Heart right ventricle (tissue), 16 donors: Measurements from ENCODE around the gene MS4A3. TPM values are rescaled to one million over a fixed set of nuclear protein-coding genes. Genes with fewer than 3 reads are reported as not detected.
"Not testable (repeated sequence)": the region's sequence is repeated elsewhere in the genome, so short reads cannot be mapped to it uniquely, and the experiment has no call there.

Source experiments
- ATAC-seq, 8 donors: fragments of 200-7000 bp; cut with Tn5 transposase; one replicate each; pipeline ENCODE4 v1.9.1; 2020; ENCODE audit warnings: mild to moderate bottlenecking in 8 of 8, moderate library complexity in 8 of 8, moderate number of reproducible peaks in 1 of 8
- DNase-seq, 2 donors: peaks; one replicate each; pipeline ENCODE4 v3.0.0-alpha.2; 2020
- H3K27ac ChIP-seq, 10 donors: fragments of 200-600 bp; sonication (generic) in 2 of 10; one replicate each; pipeline versions ENCODE4 v1.5.0 to v1.8.0; 2020 to 2022; ENCODE audit warnings: mild to moderate bottlenecking in 3 of 10
- H3K27me3 ChIP-seq, 7 donors: fragments of 200-600 bp; one replicate each; pipeline ENCODE4 v1.8.0; 2021 to 2022; ENCODE audit warnings: mild to moderate bottlenecking in 2 of 7
- H3K36me3 ChIP-seq, 9 donors: fragments of 200-600 bp; sonication (generic) in 1 of 9; one replicate each; pipeline versions ENCODE4 v1.5.0 to v1.8.0; 2020 to 2022; ENCODE audit warnings: mild to moderate bottlenecking in 2 of 9
- H3K4me1 ChIP-seq, 9 donors: fragments of 200-600 bp; sonication (generic) in 1 of 9; one replicate each; pipeline versions ENCODE4 v1.5.0 to v1.8.0; 2020 to 2022; ENCODE audit warnings: mild to moderate bottlenecking in 4 of 9
- H3K4me3 ChIP-seq, 10 donors: fragments of 200-600 bp; sonication (generic) in 2 of 10; one replicate each; pipeline versions ENCODE4 v1.5.0 to v1.8.0; 2020 to 2022; ENCODE audit warnings: mild to moderate bottlenecking in 7 of 10, moderate library complexity in 2 of 10
- H3K9me3 ChIP-seq, 11 donors: fragments of 200-600 bp in 10 of 11; sonication (generic) in 2 of 11; one replicate each; pipeline versions ENCODE4 v1.5.0 to v1.8.0; 2013 to 2022; ENCODE audit warnings: mild to moderate bottlenecking in 2 of 11, control low read depth in 1 of 11, moderate library complexity in 1 of 11
- CTCF ChIP-seq, 9 donors: fragments of 200-600 bp; sonication (generic) in 2 of 9; IDR thresholded peaks; one replicate each; pipeline versions ENCODE4 v1.5.0 to v1.8.0; 2021 to 2022; ENCODE audit warnings: antibody characterized with exemption in 9 of 9, mild to moderate bottlenecking in 5 of 9, moderate library complexity in 1 of 9
- WGBS, 2 donors: extraction: QIAGEN DNeasy Blood & Tissue Kit; methylation state at CpG; one replicate each; pipeline ENCODE4 v1.1.7; 2013; ENCODE audit warnings: inconsistent platforms in 1 of 2; 5-methylcytosine and 5-hydroxymethylcytosine counted together
- intact Hi-C, 10 donors: fragments of 100-400 bp; cut with DNase I; formaldehyde crosslinking; loops; one replicate each; pipeline versions ENCODE4 v1.11.1 to v1.14.2; 2022
- polyA plus RNA-seq, 2 donors: library from polyadenylated mRNA; stranded (reverse); fragments of 200-250 nt; gene quantifications; one replicate each; pipeline ENCODE4 v1.2.3, GENCODE V29; 2013
- total RNA-seq, 10 donors: library from RNA; stranded (reverse); fragmentation: NEBNext Ultra II Directional in 3 of 10; extraction: Animal tissue kit (Norgen Biotek cat#: 25700) in 3 of 10; gene quantifications; one replicate each; pipeline versions ENCODE4 v1.2.1 to v1.2.4, GENCODE V29; 2021 to 2023
- donor health status: Arrhythmogenic right ventricular cardiomyopathy.
- donor health status: ischemic (EF 13 %, LVEDD 7.1; RV severe dilation, severe dysfunction).
- donor health status: healthy with polysubstance abuse.
- donor health status: DM: no; HTN: yes; CAD: no.
- donor health status: DM: no; HTN: no; CAD: no.
- donor health status: ischemic (EF 25% LVEDD 6.9; RV normal size, moderate dysfunction).
- donor health status: ischemic (EF 25% LVEDD 5.7; RV mildly dilated, moderate dysfunction).
- donor health status: healthy.
- donor health status: DM: yes; HTN: yes; CAD: no.
- donor health status: Ischemic cardiomyopathy.
- donor health status: ischemic (EF 35%, LVEDD 5.7; RV mildly dilated, moderate dysfunction).
- donor health status: nonischemic (EF 11% LVEDD 7.7; RV severe dilation, severe dysfunction).
- donor health status: DM: yes; HTN: yes; CAD: no.
- donor health status: PGD.
- donor health status: ischemic (EF 29% LVEDD 5.4; RV normal size, mild dysfunction).
- donor health status: nonischemic (EF 23%, LVEDD 6.1; RV moderate dilation, normal function).

Gene MS4A3
- total and polyA plus RNA-seq, 12 donors = 0.25 TPM; not detected in 11

GRCh38 chr11:60064111-60064510 lies 7.6 kb downstream of the MS4A3 start:
- no peak for TF ChIP-seq CTCF (IDR thresholded peaks at IDR 0.05)
- peaks cover 0 to 5% (median 0%) of the 10 kb centered on the region in 11 donors for H3K9me3 ChIP-seq
- DNase-seq (no peak), ATAC-seq (no peak)
- H3K27me3 ChIP-seq = peaks cover 0 to 4% (median 0%) of the 10 kb centered on the region in 7 donors
- H3K36me3 ChIP-seq = no peaks in the 10 kb centered on the region
- no peak overlapping the region for H3K27ac ChIP-seq
- no peak overlapping the region for H3K4me3 ChIP-seq
- intact Hi-C loops = no loop called here
- WGBS, 2 donors = 74 to 75% methylated on average over 1 of the region's 1 CpG
- H3K4me1 ChIP-seq = peaks cover 0 to 2% (median 0%) of the 10 kb centered on the region in 9 donors

- TF ChIP-seq CTCF (IDR thresholded peaks at IDR 0.05) = no peak
- Histone ChIP-seq H3K4me1 (peaks cover 0 to 2% (median 0%) of the 10 kb centered on the region in 9 donors), H3K4me3 (no peak overlapping the region), H3K27ac (no peak overlapping the region), H3K9me3 (no peaks in the 10 kb centered on the region), H3K36me3 (no peaks in the 10 kb centered on the region), H3K27me3 (peaks cover 0 to 4% (median 0%) of the 10 kb centered on the region in 7 donors)
- 79 to 80% methylated on average over 1 of the region's 1 CpG for WGBS, 2 donors
- intact Hi-C loops = no loop called here
- DNase-seq (no peak), ATAC-seq (no peak)
These were observed 9.3 kb downstream of the MS4A3 start for GRCh38 chr11:60065801-60066200.

- ATAC-seq (no peak), DNase-seq (no peak)
- H3K9me3 ChIP-seq = no peaks in the 10 kb centered on the region
- no peaks in the 10 kb centered on the region for H3K36me3 ChIP-seq
- H3K4me1 ChIP-seq = no peaks in the 10 kb centered on the region
- no peak overlapping the region for H3K27ac ChIP-seq
- no peak for TF ChIP-seq CTCF (IDR thresholded peaks at IDR 0.05)
- H3K27me3 ChIP-seq = peaks cover 0 to 4% (median 0%) of the 10 kb centered on the region in 7 donors
- intact Hi-C loops = no loop called here
- 80 to 81% methylated on average over 2 of the region's 2 CpGs for WGBS, 2 donors
- H3K4me3 ChIP-seq = no peak overlapping the region
These were observed 13.0 kb downstream of the MS4A3 start for GRCh38 chr11:60069450-60069849.

GRCh38 chr11:60071644-60072043 lies 15.2 kb downstream of the MS4A3 start:
- H3K4me1 ChIP-seq, DNase-seq, H3K27me3 ChIP-seq, H3K36me3 ChIP-seq, ATAC-seq, H3K27ac ChIP-seq, H3K9me3 ChIP-seq, H3K4me3 ChIP-seq, intact Hi-C loops: not testable (repeated sequence)
- 72 to 76% methylated on average over 6 of the region's 6 CpGs for WGBS, 2 donors

- DNase-seq = no peak
- TF ChIP-seq CTCF (IDR thresholded peaks at IDR 0.05) = no peak
- no peak for ATAC-seq
- Histone ChIP-seq H3K4me1 (no peaks in the 10 kb centered on the region), H3K27me3 (no peaks in the 10 kb centered on the region), H3K27ac (no peak overlapping the region), H3K9me3 (peaks cover 0 to 9% (median 0%) of the 10 kb centered on the region in 11 donors), H3K36me3 (no peaks in the 10 kb centered on the region), H3K4me3 (no peak overlapping the region)
- intact Hi-C loops = no loop called here
- WGBS, 2 donors = 66 to 71% methylated on average over 15 of the region's 15 CpGs
These were observed 20.9 kb downstream of the MS4A3 start for GRCh38 chr11:60077216-60077817.
